WTC11 (cell line): ENCODE measurements around the gene SRSF9. TPM values are rescaled to one million over a fixed set of nuclear protein-coding genes. Genes with fewer than 3 reads are reported as not detected.

Experiments
- ATAC-seq: fragments of 200-7000 bp; cut with Tn5 transposase; 2 replicates; pipeline ENCODE4 v1.10.0; 2021; ENCODE audit warnings: mild to moderate bottlenecking, moderate library complexity
- CTCF ChIA-PET: fragments of 300-600 bp; sonication (Branson Sonifier 250); formaldehyde crosslinking; loops from one replicate; lab custom pipeline; 2021; ENCODE audit warnings: antibody characterized with exemption; lab: Charles Lee
- POLR2A ChIA-PET: fragments of 350-600 bp; sonication (Branson Sonifier 250); formaldehyde crosslinking; loops from one replicate; lab custom pipeline; 2021; ENCODE audit warnings: antibody characterized with exemption; lab: Charles Lee
- DNase-seq: peaks from one replicate; pipeline ENCODE4 v3.0.0; 2021; ENCODE audit warnings: low spot score
- H3K27ac Mint-ChIP-seq: 2 replicates; pipeline ENCODE4 v1.8.0; 2021; ENCODE audit warnings: mixed read lengths
- H3K27me3 Mint-ChIP-seq: 2 replicates; pipeline ENCODE4 v1.8.0; 2021; ENCODE audit warnings: low read depth, mild to moderate bottlenecking, moderate library complexity, mixed read lengths
- H3K36me3 Mint-ChIP-seq: 2 replicates; pipeline ENCODE4 v1.8.0; 2021; ENCODE audit warnings: mixed read lengths
- H3K4me1 Mint-ChIP-seq: 2 replicates; pipeline ENCODE4 v1.8.0; 2022; ENCODE audit warnings: mixed read lengths
- H3K4me3 Mint-ChIP-seq: 2 replicates; pipeline ENCODE4 v1.8.0; 2021; ENCODE audit warnings: mild to moderate bottlenecking, moderate library complexity, mixed read lengths
- H3K9me3 Mint-ChIP-seq: 2 replicates; pipeline ENCODE4 v1.8.0; 2021; ENCODE audit warnings: mixed read lengths
- AR ChIP-seq: fragments of 250-450 bp; sonication (Bioruptor Pico); IDR thresholded peaks from 2 replicates; pipeline ENCODE4 v1.9.0; 2021; ENCODE audit warnings: mild to moderate bottlenecking
- ATF1 ChIP-seq: sonication (generic); formaldehyde crosslinking; IDR thresholded peaks from 2 replicates; pipeline ENCODE4 v1.8.1; 2023; ENCODE audit warnings: mild to moderate bottlenecking, moderate library complexity, missing genetic modification reagents
- FOXP1 ChIP-seq: sonication (generic); formaldehyde crosslinking; IDR thresholded peaks from 2 replicates; pipeline ENCODE4 v1.8.0; 2022; ENCODE audit warnings: missing genetic modification reagents, mild to moderate bottlenecking, moderate library complexity, borderline replicate concordance
- GTF2I ChIP-seq: fragments of 250-450 bp; sonication (Bioruptor Pico); conservative IDR thresholded peaks from 2 replicates; pipeline ENCODE4 v1.4.0; 2021; ENCODE audit warnings: mild to moderate bottlenecking
- HMGXB4 ChIP-seq: sonication (generic); formaldehyde crosslinking; IDR thresholded peaks from 2 replicates; pipeline ENCODE4 v1.8.1; 2023; ENCODE audit warnings: mild to moderate bottlenecking, moderate library complexity, missing genetic modification reagents
- NR1H2 ChIP-seq: sonication (generic); formaldehyde crosslinking; IDR thresholded peaks from 2 replicates; pipeline ENCODE4 v1.9.0; 2021; ENCODE audit warnings: mild to moderate bottlenecking, moderate library complexity, missing genetic modification reagents
- NR2C2 ChIP-seq: sonication (generic); formaldehyde crosslinking; IDR thresholded peaks from 2 replicates; pipeline ENCODE4 v1.8.0; 2022; ENCODE audit warnings: mild to moderate bottlenecking, missing genetic modification reagents
- ZNF263 ChIP-seq: sonication (generic); formaldehyde crosslinking; IDR thresholded peaks from 2 replicates; pipeline ENCODE4 v1.8.1; 2022; ENCODE audit warnings: low read depth, mild to moderate bottlenecking, moderate library complexity, missing genetic modification reagents
- ZNF281 ChIP-seq: sonication (generic); formaldehyde crosslinking; IDR thresholded peaks from 2 replicates; pipeline ENCODE4 v1.8.0; 2023; ENCODE audit warnings: mild to moderate bottlenecking, missing genetic modification reagents
- ZNF425 ChIP-seq: fragments of 250-450 bp; sonication (Bioruptor Pico); conservative IDR thresholded peaks from 2 replicates; pipeline ENCODE4 v1.9.0; 2021; ENCODE audit warnings: mild to moderate bottlenecking
- total RNA-seq: library from RNA; stranded (reverse); gene quantifications from 3 replicates; pipeline ENCODE4 v1.2.3, GENCODE V29; 2021

SRSF9 gene
- total RNA-seq, 1 experiment from 2014 or later, result 286 TPM

- TF ChIP-seq AR (CRISPR knock-in tag), result no peak
- no peak for TF ChIP-seq HMGXB4 (CRISPR knock-in tag)
- no peak for TF ChIP-seq ZNF281
- TF ChIP-seq NR1H2 (CRISPR knock-in tag), result no peak
- TF ChIP-seq ZNF425, result no peak
- no peak for TF ChIP-seq FOXP1 (CRISPR knock-in tag)
- TF ChIP-seq ZNF263 (CRISPR knock-in tag), result no peak
- no peak for TF ChIP-seq GTF2I (CRISPR knock-in tag)
- TF ChIP-seq ATF1 (CRISPR knock-in tag), result no peak
- no peak for TF ChIP-seq NR2C2 (CRISPR knock-in tag)
Measured at GRCh38 chr12:120428597-120429229, 40.8 kb downstream of the SRSF9 start (continued).

GRCh38 chr12:120425797-120426196 lies 43.8 kb downstream of the SRSF9 start:
- H3K9me3 Mint-ChIP-seq, result no peaks in the 10 kb centered on the region
- POLR2A ChIA-PET, result no interaction called here
- no peak for ATAC-seq
- H3K4me3 Mint-ChIP-seq, result no peak overlapping the region
- CTCF ChIA-PET, result interaction anchor here (5.3 kb wide), 1 partner anchor 59 kb away, joined by 74 read pairs; no protein-coding TSS in a partner anchor
- H3K36me3 Mint-ChIP-seq, result no peaks in the 10 kb centered on the region
- H3K27ac Mint-ChIP-seq, result no peak overlapping the region
- H3K4me1 Mint-ChIP-seq, result peaks cover 14% of the 10 kb centered on the region
- peaks cover 23% of the 10 kb centered on the region for H3K27me3 Mint-ChIP-seq
- TF ChIP-seq AR (CRISPR knock-in tag), result no peak
- DNase-seq, result no peak
